ENCODE data around the gene TMC5. TPM values are rescaled to one million over a fixed set of nuclear protein-coding genes. Genes with fewer than 3 reads are reported as not detected.
"Not testable (repeated sequence)": the region's sequence is repeated elsewhere in the genome, so short reads cannot be mapped to it uniquely, and the experiment has no call there.

The TMC5 gene
- total RNA-seq, 1 experiment from 2014 or later, result 52.5 TPM

GRCh38 chr16:19389246-19389645 is 28.4 kb upstream of the TMC5 start:
- H3F3A ChIP-seq (ENCODE audit: insufficient read depth, low read depth), result peaks cover 31% of the 10 kb centered on the region
- H3K9me3 ChIP-seq (ENCODE audit: insufficient read depth, low read depth), result peaks cover 8% of the 10 kb centered on the region
- H3K4me3 ChIP-seq, result no peak overlapping the region
- CTCF ChIA-PET, result no interaction called here
- peaks cover 49% of the 10 kb centered on the region for H3K4me1 ChIP-seq (replicated peaks; ENCODE audit: insufficient read depth)
- 0 out of 2 replicates have a peak, but pooled peaks cover 11% of the 10 kb centered on the region for H3K36me3 ChIP-seq (ENCODE audit: low read depth)
- no peaks in the 10 kb centered on the region for H3K9me2 ChIP-seq (ENCODE audit: insufficient read depth)
- TF ChIP-seq EZH2 (IDR thresholded peaks at IDR 0.05; ENCODE audit: low read depth), result no peak
- TF ChIP-seq, protein P1, sequence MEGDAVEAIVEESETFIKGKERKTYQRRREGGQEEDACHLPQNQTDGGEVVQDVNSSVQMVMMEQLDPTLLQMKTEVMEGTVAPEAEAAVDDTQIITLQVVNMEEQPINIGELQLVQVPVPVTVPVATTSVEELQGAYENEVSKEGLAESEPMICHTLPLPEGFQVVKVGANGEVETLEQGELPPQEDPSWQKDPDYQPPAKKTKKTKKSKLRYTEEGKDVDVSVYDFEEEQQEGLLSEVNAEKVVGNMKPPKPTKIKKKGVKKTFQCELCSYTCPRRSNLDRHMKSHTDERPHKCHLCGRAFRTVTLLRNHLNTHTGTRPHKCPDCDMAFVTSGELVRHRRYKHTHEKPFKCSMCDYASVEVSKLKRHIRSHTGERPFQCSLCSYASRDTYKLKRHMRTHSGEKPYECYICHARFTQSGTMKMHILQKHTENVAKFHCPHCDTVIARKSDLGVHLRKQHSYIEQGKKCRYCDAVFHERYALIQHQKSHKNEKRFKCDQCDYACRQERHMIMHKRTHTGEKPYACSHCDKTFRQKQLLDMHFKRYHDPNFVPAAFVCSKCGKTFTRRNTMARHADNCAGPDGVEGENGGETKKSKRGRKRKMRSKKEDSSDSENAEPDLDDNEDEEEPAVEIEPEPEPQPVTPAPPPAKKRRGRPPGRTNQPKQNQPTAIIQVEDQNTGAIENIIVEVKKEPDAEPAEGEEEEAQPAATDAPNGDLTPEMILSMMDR (conservative IDR thresholded peaks at IDR 0.05), result peak; percentile 57
- no peaks in the 10 kb centered on the region for H3K27me3 ChIP-seq (ENCODE audit: insufficient read depth, low read depth)
- H3K79me2 ChIP-seq (ENCODE audit: low read depth), result peaks cover 46% of the 10 kb centered on the region
- no peak overlapping the region for H3K4me2 ChIP-seq
- no peak overlapping the region for H3K27ac ChIP-seq
- BruUV-seq (replicated peaks), result no TSS peak
- DNase-seq, result peak in 1 of 2 experiments; percentile 48
- POLR2A ChIA-PET (ENCODE audit: unreplicated experiment), result no interaction called here
- H4K20me1 ChIP-seq (ENCODE audit: insufficient read depth), result no peaks in the 10 kb centered on the region
- H2AFZ ChIP-seq, result no peak overlapping the region
- intact Hi-C loops (cut with micrococcal nuclease; ENCODE audit: unreplicated experiment), result no loop called here

DNA sequence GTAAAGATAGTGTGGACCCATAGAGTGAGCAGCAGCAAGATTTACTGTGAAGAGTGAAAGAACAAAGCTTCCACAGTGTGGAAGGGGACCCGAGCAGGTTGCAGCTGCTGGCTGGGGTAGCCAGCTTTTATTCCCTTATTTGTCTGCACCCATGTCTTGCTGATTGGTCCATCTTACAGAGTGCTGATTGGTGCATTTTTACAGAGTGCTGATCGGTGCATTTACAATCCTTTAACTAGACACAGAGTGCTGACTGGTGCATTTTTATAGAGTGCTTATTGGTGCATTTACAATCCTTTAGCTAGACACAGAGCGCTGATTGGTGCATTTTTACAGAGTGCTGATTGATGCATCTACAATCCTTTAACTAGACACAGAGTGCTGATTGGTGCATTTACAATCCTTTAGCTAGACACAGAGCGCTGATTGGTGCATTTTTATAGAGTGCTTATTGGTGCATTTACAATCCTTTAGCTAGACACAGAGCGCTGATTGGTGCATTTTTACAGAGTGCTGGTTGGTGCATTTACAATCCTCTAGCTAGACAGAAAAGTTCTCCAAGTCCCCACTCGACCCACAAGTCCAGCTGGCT is 26.4 kb upstream of the TMC5 start:
- intact Hi-C loops (cut with micrococcal nuclease; ENCODE audit: unreplicated experiment); BruUV-seq (replicated peaks): not testable (repeated sequence)

DNA sequence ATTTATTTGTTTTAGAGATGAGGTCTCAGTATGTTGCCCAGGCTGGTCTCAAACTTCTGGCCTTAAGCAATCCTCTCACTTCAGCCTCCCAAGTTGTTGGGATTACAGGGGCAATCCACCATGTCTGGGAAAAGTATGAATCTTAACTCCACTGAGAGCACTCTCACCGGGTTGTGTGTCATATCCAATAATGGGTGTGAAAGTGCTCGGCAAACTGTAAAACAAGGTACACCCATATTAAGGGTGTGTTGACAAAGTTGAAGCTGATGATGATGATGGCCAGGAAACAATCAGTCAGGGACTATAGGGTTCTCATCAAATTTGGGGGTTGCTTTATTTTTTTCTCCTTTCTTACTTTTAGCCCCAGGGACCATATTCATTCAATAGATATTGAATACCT is 25.3 kb upstream of the TMC5 start:
- H3F3A ChIP-seq (ENCODE audit: insufficient read depth, low read depth), result peaks cover 38% of the 10 kb centered on the region
- intact Hi-C loops (cut with micrococcal nuclease; ENCODE audit: unreplicated experiment), result no loop called here
- peak overlapping the region; percentile 53; the same call in 1 of the 2 replicates for H3K4me3 ChIP-seq
- POLR2A ChIA-PET (ENCODE audit: unreplicated experiment), result no interaction called here
- no TSS peak for BruUV-seq (replicated peaks)
- CTCF ChIA-PET, result interaction anchor here (0.6 kb wide), 1 partner anchor 306 kb away, joined by 8 read pairs; no protein-coding TSS in a partner anchor
- peak overlapping the region; percentile 97 for H3K27ac ChIP-seq
- peaks cover 51% of the 10 kb centered on the region for H3K4me1 ChIP-seq (replicated peaks; ENCODE audit: insufficient read depth)
- H3K9me2 ChIP-seq (ENCODE audit: insufficient read depth), result no peaks in the 10 kb centered on the region
- H3K27me3 ChIP-seq (ENCODE audit: insufficient read depth, low read depth), result no peaks in the 10 kb centered on the region
- H3K36me3 ChIP-seq (ENCODE audit: low read depth), result 0 out of 2 replicates have a peak, but pooled peaks cover 11% of the 10 kb centered on the region
- peak overlapping the region; percentile 89 for H3K4me2 ChIP-seq
- TF ChIP-seq, protein P1 (conservative IDR thresholded peaks at IDR 0.05), result no peak
- TF ChIP-seq EZH2 (IDR thresholded peaks at IDR 0.05; ENCODE audit: low read depth), result no peak
- peaks cover 8% of the 10 kb centered on the region for H3K9me3 ChIP-seq (ENCODE audit: insufficient read depth, low read depth)
- H2AFZ ChIP-seq, result no peak overlapping the region
- no peaks in the 10 kb centered on the region for H4K20me1 ChIP-seq (ENCODE audit: insufficient read depth)
- peaks cover 32% of the 10 kb centered on the region for H3K79me2 ChIP-seq (ENCODE audit: low read depth)
- DNase-seq, result no peak

More for the DNA sequence above, 26.4 kb upstream of the TMC5 start:
- H4K20me1 ChIP-seq (ENCODE audit: insufficient read depth); H3K9me3 ChIP-seq (ENCODE audit: insufficient read depth, low read depth); H3K9me2 ChIP-seq (ENCODE audit: insufficient read depth); H3K4me3 ChIP-seq; H3K27me3 ChIP-seq (ENCODE audit: insufficient read depth, low read depth); H3K27ac ChIP-seq; DNase-seq; H2AFZ ChIP-seq: not testable (repeated sequence)
- Histone ChIP-seq H3F3A (ENCODE audit: insufficient read depth, low read depth) (peaks cover 33% of the 10 kb centered on the region), H3K4me1 (replicated peaks; ENCODE audit: insufficient read depth) (peaks cover 51% of the 10 kb centered on the region), H3K36me3 (ENCODE audit: low read depth) (0 out of 2 replicates have a peak, but pooled peaks cover 11% of the 10 kb centered on the region), H3K79me2 (ENCODE audit: low read depth) (peaks cover 42% of the 10 kb centered on the region), H3K4me2 (peak overlapping the region; percentile 89; the same call in 1 of the 2 replicates)
- ChIA-PET CTCF (interaction anchor here (0.6 kb wide), 1 partner anchor 305 kb away, joined by 8 read pairs; no protein-coding TSS in a partner anchor), POLR2A (ENCODE audit: unreplicated experiment) (interaction anchor here (0.7 kb wide), 1 partner anchor 9 kb away, joined by 10 read pairs; no protein-coding TSS in a partner anchor)
